ENCODE results near the gene PTPN18. TPM values are rescaled to one million over a fixed set of nuclear protein-coding genes. Genes with fewer than 3 reads are reported as not detected.
A peak's percentile ranks its signal among the peaks of the same experiment; 100 is the strongest.

The PTPN18 gene
- total RNA-seq, 1 donor from 2014 or later, result 10.4 TPM

GRCh38 chr2:130338793-130339345 lies 17.0 kb upstream of the PTPN18 start:
- no peak for DNase-seq (ENCODE audit: low read depth)
- H3K36me3 Mint-ChIP-seq (ENCODE audit: low read depth, unreplicated experiment), result peaks cover 7% of the 10 kb centered on the region
- H3K4me3 Mint-ChIP-seq (ENCODE audit: unreplicated experiment), result peak overlapping the region; percentile 4

DNA sequence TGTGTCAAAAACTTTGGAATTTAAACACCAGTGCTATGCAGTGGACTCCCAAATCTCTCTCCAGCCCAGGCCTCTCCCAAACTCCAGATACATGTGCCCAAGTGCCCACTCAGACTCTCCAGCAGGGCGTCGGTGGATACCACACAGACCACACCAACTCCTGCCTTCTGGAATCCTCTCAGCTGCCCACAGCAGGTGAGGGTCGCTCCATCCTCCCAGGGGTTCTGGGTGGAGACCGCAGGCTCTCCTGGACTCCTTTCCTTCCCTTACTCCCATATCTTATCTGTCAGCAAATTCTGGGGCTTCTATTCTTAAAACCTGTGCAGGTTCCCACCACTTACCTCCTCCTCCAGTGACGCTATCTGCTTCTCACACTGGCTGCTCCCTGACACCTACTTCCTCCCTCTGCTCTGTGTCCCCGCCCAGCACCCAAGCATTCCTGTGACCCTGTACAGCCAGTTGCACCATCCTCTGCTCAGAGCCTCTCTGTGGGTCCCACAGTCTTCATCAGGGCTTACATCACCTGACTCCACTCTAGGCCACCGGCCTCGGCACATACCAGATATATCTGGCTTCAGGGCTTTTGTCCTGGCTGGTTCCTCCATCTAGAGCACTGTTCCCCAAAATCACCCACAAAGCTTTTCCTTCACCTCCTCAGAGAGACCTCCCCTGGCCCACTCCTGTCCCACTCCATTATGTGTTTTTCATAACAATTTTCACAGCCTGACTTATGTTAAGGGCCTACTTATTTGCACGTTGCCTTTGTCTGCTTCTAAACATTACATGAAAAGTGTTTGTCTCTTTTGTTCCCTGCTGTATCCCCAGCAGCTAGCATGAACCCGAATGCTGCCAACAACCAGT lies 15.7 kb upstream of the PTPN18 start:
- no peak overlapping the region for H3K27ac ChIP-seq (ENCODE audit: low read depth, low read length)
- peaks cover 17% of the 10 kb centered on the region for H3K4me1 Mint-ChIP-seq (ENCODE audit: low read depth, unreplicated experiment)
- H3K36me3 Mint-ChIP-seq (ENCODE audit: low read depth, unreplicated experiment), result peaks cover 11% of the 10 kb centered on the region
- FAIRE-seq, result no peak
- H3K4me1 ChIP-seq (ENCODE audit: insufficient read depth, low read length), result peaks cover 14% of the 10 kb centered on the region
- peaks cover 13% of the 10 kb centered on the region for H3K36me3 ChIP-seq (ENCODE audit: insufficient read depth, low read length)
- DNase-seq (ENCODE audit: low read depth), result no peak
- no peaks in the 10 kb centered on the region for H3K27me3 Mint-ChIP-seq (ENCODE audit: low read depth, unreplicated experiment)
- peak overlapping the region; percentile 66 for H3K27ac Mint-ChIP-seq (ENCODE audit: unreplicated experiment)
- no peak overlapping the region for H3K9ac ChIP-seq (ENCODE audit: low read length)
- peak overlapping the region; percentile 68 for H3K4me3 Mint-ChIP-seq (ENCODE audit: unreplicated experiment)
- peaks cover 8% of the 10 kb centered on the region for H4K20me1 ChIP-seq (ENCODE audit: insufficient read depth, low read length)
- TF ChIP-seq CTCF (IDR thresholded peaks at IDR 0.05; ENCODE audit: insufficient read depth, low read depth, low read length) (no peak), EZH2 (IDR thresholded peaks at IDR 0.05; ENCODE audit: insufficient read depth, low read length) (no peak)
- peaks cover 23% of the 10 kb centered on the region for H3K79me2 ChIP-seq (ENCODE audit: insufficient read depth, low read length)
- H3K9me3 ChIP-seq (ENCODE audit: insufficient read depth, low read depth, low read length), result no peaks in the 10 kb centered on the region
- peaks cover 6% of the 10 kb centered on the region for H3K9me3 Mint-ChIP-seq (ENCODE audit: unreplicated experiment)
- no peak overlapping the region for H2AFZ ChIP-seq (ENCODE audit: low read depth, low read length)
- no peak overlapping the region for H3K4me2 ChIP-seq (ENCODE audit: low read length)
- no peaks in the 10 kb centered on the region for H3K27me3 ChIP-seq (ENCODE audit: insufficient read depth, low read length)
- H3K4me3 ChIP-seq (ENCODE audit: insufficient read depth, low read depth, low read length), result no peak overlapping the region

More at GRCh38 chr2:130338793-130339345, 17.0 kb upstream of the PTPN18 start:
- H3K4me2 ChIP-seq (ENCODE audit: low read length), result no peak overlapping the region
- H3K4me1 Mint-ChIP-seq (ENCODE audit: low read depth, unreplicated experiment), result peaks cover 17% of the 10 kb centered on the region
- peaks cover 14% of the 10 kb centered on the region for H3K4me1 ChIP-seq (ENCODE audit: insufficient read depth, low read length)
- H3K27ac ChIP-seq (ENCODE audit: low read depth, low read length), result no peak overlapping the region
- H3K9me3 Mint-ChIP-seq (ENCODE audit: unreplicated experiment), result peaks cover 6% of the 10 kb centered on the region
- no peaks in the 10 kb centered on the region for H3K27me3 ChIP-seq (ENCODE audit: insufficient read depth, low read length)
- H3K9me3 ChIP-seq (ENCODE audit: insufficient read depth, low read depth, low read length), result no peaks in the 10 kb centered on the region
- H3K9ac ChIP-seq (ENCODE audit: low read length), result no peak overlapping the region
- TF ChIP-seq EZH2 (IDR thresholded peaks at IDR 0.05; ENCODE audit: insufficient read depth, low read length) (no peak), CTCF (IDR thresholded peaks at IDR 0.05; ENCODE audit: insufficient read depth, low read depth, low read length) (no peak)
- H3K4me3 ChIP-seq (ENCODE audit: insufficient read depth, low read depth, low read length), result no peak overlapping the region
- H4K20me1 ChIP-seq (ENCODE audit: insufficient read depth, low read length), result no peaks in the 10 kb centered on the region
- peaks cover 11% of the 10 kb centered on the region for H3K79me2 ChIP-seq (ENCODE audit: insufficient read depth, low read length)
- H3K36me3 ChIP-seq (ENCODE audit: insufficient read depth, low read length), result peaks cover 4% of the 10 kb centered on the region
- H2AFZ ChIP-seq (ENCODE audit: low read depth, low read length), result no peak overlapping the region
- no peaks in the 10 kb centered on the region for H3K27me3 Mint-ChIP-seq (ENCODE audit: low read depth, unreplicated experiment)
- no peak overlapping the region for H3K27ac Mint-ChIP-seq (ENCODE audit: unreplicated experiment)
- no peak for FAIRE-seq

All from astrocyte (in vitro differentiated cells and primary cell).